Uterus (tissue), 4 donors: Measurements from ENCODE around the gene WHRN. TPM values are rescaled to one million over a fixed set of nuclear protein-coding genes. Genes with fewer than 3 reads are reported as not detected.

Experiments used
- DNase-seq, 2 donors: peaks; one replicate each; pipeline ENCODE4 v3.0.0-alpha.2; 2019 to 2020
- H3K27ac ChIP-seq, 2 donors: fragments of 200-600 bp; sonication (generic); 1 replicate in 1 of 2; 2 replicates in 1 of 2; pipeline ENCODE4 v1.5.1; 2016 to 2018
- H3K27me3 ChIP-seq, 2 donors: fragments of 200-600 bp; sonication (generic); one replicate each; pipeline ENCODE4 v1.5.1; 2018 to 2019; ENCODE audit warnings: control low read depth in 1 of 2
- H3K36me3 ChIP-seq, 2 donors: fragments of 200-600 bp; sonication (generic); one replicate each; pipeline ENCODE4 v1.5.1; 2019; ENCODE audit warnings: control low read depth in 1 of 2
- H3K4me1 ChIP-seq, 2 donors: fragments of 200-600 bp; sonication (generic); one replicate each; pipeline ENCODE4 v1.5.1; 2018 to 2019; ENCODE audit warnings: control low read depth in 1 of 2
- H3K4me3 ChIP-seq, 2 donors: fragments of 200-600 bp; sonication (generic); 1 replicate in 1 of 2; 2 replicates in 1 of 2; pipeline ENCODE4 v1.5.1; 2018 to 2019; ENCODE audit warnings: mild to moderate bottlenecking in 1 of 2
- H3K9me3 ChIP-seq, 2 donors: fragments of 200-600 bp; sonication (generic); one replicate each; pipeline ENCODE4 v1.5.1; 2019; ENCODE audit warnings: control low read depth in 1 of 2
- CTCF ChIP-seq, 4 experiments: fragments of 200-600 bp in 2 of 4; fragments of 450-650 bp in 2 of 4; sonication (generic) in 2 of 4; IDR thresholded peaks; one replicate each; pipeline ENCODE4 v1.5.1; 2016 to 2019; ENCODE audit warnings: antibody characterized with exemption in 4 of 4, mild to moderate bottlenecking in 2 of 4, moderate library complexity in 1 of 4
- POLR2A ChIP-seq, 2 donors: fragments of 450-650 bp; IDR thresholded peaks; one replicate each; pipeline ENCODE4 v1.6.1; 2016; ENCODE audit warnings: antibody characterized with exemption in 2 of 2, mild to moderate bottlenecking in 1 of 2, moderate library complexity in 1 of 2
- intact Hi-C: fragments of 100-400 bp; cut with DNase I; formaldehyde crosslinking; loops from one replicate; pipeline ENCODE4 v1.15.1; 2023; ENCODE audit warnings: low total_unique reads
- total RNA-seq, 4 donors: library from RNA; depleted of rRNA in 3 of 4; stranded (reverse); fragments of >200 nt in 3 of 4; gene quantifications; one replicate each; pipeline versions ENCODE4 v1.1.0 to v1.2.4, GENCODE V29; 2014 to 2023
- donor health status: DM: yes; HTN: yes; CAD: no.

The WHRN gene
- total RNA-seq, 4 donors from 2014 or later = 4.0 to 32.3 (median 20.2) TPM

GRCh38 chr9:114372921-114373448 is 132.3 kb downstream of the WHRN start:
- Histone ChIP-seq H3K4me1 (peaks cover 5 to 23% of the 10 kb centered on the region in 2 donors), H3K27me3 (no peaks in the 10 kb centered on the region), H3K27ac (peak overlapping the region; percentile 79 to 80), H3K4me3 (no peak overlapping the region), H3K36me3 (no peaks in the 10 kb centered on the region), H3K9me3 (no peaks in the 10 kb centered on the region)
- TF ChIP-seq CTCF (IDR thresholded peaks at IDR 0.05) (no peak), POLR2A (IDR thresholded peaks at IDR 0.05) (no peak)
- intact Hi-C loops = no loop called here
- no peak for DNase-seq

DNA sequence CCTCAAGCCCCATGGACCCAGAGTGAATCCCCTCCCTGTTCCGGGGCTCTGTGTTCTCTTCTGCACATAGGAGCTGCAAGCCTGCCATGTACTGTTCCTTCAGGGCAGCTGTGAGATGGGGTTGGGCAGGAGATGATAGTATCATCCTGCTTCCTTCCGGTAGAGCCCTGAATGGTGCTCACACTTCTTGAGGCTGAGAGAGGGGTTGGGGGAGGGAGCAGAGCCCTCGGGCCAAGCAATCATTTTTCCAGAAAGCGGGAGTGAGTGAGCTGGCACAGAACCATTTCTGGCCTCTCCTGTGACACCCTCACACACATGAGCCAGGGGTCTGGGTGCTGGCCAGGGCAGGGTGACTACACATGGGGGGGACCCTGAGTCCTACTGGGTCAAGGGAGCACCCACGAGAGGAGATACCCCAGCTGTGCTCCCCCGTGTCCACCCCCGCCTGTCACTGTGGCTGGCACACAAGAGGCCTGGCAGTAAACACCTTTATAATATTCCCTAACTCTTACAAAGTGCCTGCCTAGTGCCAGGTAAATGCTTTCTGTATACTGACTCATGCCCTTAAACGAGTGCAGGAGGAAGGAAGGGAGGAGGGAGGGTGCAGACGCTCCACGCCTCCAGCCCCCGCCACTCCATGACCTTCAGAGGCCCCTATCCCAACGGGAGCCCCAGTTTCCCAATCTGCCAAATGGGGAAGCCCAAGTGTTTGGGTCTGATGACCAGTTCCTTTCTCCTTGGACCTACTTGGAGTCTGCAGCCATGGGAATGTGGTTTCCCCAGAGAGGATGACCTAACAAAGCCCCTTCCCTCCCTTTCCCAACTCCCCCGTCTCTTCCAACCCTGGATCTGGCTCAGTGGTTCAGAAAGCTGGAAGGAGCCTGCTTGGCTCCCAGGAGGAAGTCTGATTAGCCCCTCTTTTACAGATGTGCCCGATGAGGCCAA is 133.0 kb downstream of the WHRN start:
- Histone ChIP-seq H3K9me3 (no peaks in the 10 kb centered on the region), H3K27me3 (no peaks in the 10 kb centered on the region), H3K27ac (peak overlapping the region; percentile 79 to 80), H3K4me1 (peaks cover 5 to 23% of the 10 kb centered on the region in 2 donors), H3K4me3 (no peak overlapping the region), H3K36me3 (no peaks in the 10 kb centered on the region)
- TF ChIP-seq POLR2A (IDR thresholded peaks at IDR 0.05) (no peak), CTCF (IDR thresholded peaks at IDR 0.05) (no peak)
- intact Hi-C loops = no loop called here
- DNase-seq = peak; percentile 74 to 76

DNA sequence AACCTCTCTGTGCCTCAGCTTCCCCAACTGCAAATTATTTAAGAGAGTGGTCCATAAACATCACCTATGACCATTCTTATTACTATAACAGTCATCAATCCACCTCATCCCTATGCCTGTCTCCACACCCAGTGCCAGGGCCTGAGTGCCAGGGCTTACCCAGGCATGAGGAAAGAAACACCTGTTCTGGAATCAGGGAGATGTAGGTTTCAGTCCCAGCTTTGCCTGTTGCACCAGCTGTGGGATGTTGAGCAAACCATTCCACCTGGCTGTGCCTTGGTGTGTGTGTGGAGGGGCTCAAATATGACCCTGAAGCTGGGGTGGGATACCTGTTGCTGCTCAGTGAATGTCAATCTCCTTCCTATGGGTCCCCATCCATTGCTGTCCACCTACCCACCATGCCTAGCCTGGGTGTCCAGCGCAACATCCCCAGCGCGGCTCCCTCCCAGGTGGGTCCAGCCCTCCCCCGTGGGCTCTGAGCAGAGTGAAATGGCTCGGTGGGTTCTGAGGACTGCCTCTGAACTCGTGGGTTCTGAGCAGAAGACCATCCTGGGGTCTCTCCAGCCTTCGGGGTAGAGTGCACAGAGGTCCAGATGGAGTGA is 133.8 kb downstream of the WHRN start:
- TF ChIP-seq POLR2A (IDR thresholded peaks at IDR 0.05) (no peak), CTCF (IDR thresholded peaks at IDR 0.05) (no peak)
- Histone ChIP-seq H3K4me1 (peaks cover 5 to 23% of the 10 kb centered on the region in 2 donors), H3K36me3 (no peaks in the 10 kb centered on the region), H3K4me3 (no peak overlapping the region), H3K9me3 (no peaks in the 10 kb centered on the region), H3K27ac (peak overlapping the region; percentile 79 to 80), H3K27me3 (no peaks in the 10 kb centered on the region)
- intact Hi-C loops = no loop called here
- DNase-seq = no peak

DNA sequence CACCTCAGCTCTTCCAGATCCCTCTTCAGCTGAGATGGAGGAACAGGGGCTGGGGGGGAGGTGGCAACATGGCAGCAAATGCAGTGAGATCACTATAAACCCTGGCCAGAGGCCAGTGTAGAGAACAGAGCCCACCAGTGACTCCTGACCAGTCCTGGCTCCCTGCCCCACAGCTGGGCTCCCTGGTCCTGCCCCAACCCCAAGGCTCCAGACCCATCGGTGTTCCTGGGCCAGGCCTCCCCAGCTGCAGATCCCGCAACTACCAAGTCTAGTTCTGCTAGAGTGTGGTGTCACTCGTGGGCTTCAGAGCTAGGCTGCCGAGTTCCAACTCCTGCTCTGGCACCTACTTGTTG is 134.3 kb downstream of the WHRN start:
- Histone ChIP-seq H3K4me1 (peaks cover 5 to 23% of the 10 kb centered on the region in 2 donors), H3K27ac (peak overlapping the region; percentile 79 to 80), H3K27me3 (no peaks in the 10 kb centered on the region), H3K4me3 (no peak overlapping the region), H3K9me3 (no peaks in the 10 kb centered on the region), H3K36me3 (no peaks in the 10 kb centered on the region)
- no peak for TF ChIP-seq POLR2A (IDR thresholded peaks at IDR 0.05)
- TF ChIP-seq CTCF (IDR thresholded peaks at IDR 0.05) = no peak
- intact Hi-C loops = no loop called here
- DNase-seq = no peak
